H1 (cell line): Measurements from ENCODE around the gene DDX50.
A peak's percentile ranks its signal among the peaks of the same experiment; 100 is the strongest.

Experiments
- CREB1 ChIP-seq: IDR thresholded peaks from 2 replicates; pipeline ENCODE4 v1.6.1; 2012; ENCODE audit warnings: inconsistent platforms
- KDM1A ChIP-seq: fragments of 200-600, 300-600 bp; sonication (generic); IDR thresholded peaks from 2 replicates; pipeline ENCODE4 v1.7.1; 2016; ENCODE audit warnings: mild to moderate bottlenecking, low read length, borderline replicate concordance
- POLR2A ChIP-seq, 2 experiments: IDR thresholded peaks; 1 replicate in 1 of 2; 2 replicates in 1 of 2; pipeline ENCODE4 v1.6.1; 2011; ENCODE audit warnings: low read depth in 2 of 2, low read length in 2 of 2, mild to moderate bottlenecking in 2 of 2; ENCODE audit errors: control extremely low read depth in 1 of 2
- POLR2AphosphoS5 ChIP-seq: IDR thresholded peaks from 2 replicates; pipeline ENCODE4 v1.6.1; 2011; ENCODE audit warnings: low read depth, low read length
- RFX5 ChIP-seq: IDR thresholded peaks from 2 replicates; pipeline ENCODE4 v1.6.1; 2011; ENCODE audit warnings: low read depth, low read length, improper control_type of control experiment, borderline replicate concordance
- SIX5 ChIP-seq: IDR thresholded peaks from 2 replicates; pipeline ENCODE4 v1.6.1; 2011; ENCODE audit warnings: mild to moderate bottlenecking, low read depth, low read length
- TCF12 ChIP-seq: IDR thresholded peaks from 2 replicates; pipeline ENCODE4 v1.6.1; 2011; ENCODE audit warnings: low read depth, mild to moderate bottlenecking, low read length
- TF ChIP-seq, protein P1 (sequence below), 3 experiments: IDR thresholded peaks; 1 replicate in 2 of 3; 2 replicates in 1 of 3; pipeline versions ENCODE4 v1.5.1 to v1.6.1; 2011; ENCODE audit warnings: low read length in 3 of 3, mild to moderate bottlenecking in 3 of 3, inconsistent platforms in 2 of 3, low read depth in 1 of 3, moderate library complexity in 1 of 3; ENCODE audit not compliant: insufficient read depth in 1 of 3; ENCODE audit errors: control extremely low read depth in 1 of 3

GRCh38 chr10:68901105-68901927, at the start of gene DDX50:
- TF ChIP-seq SIX5 = no peak
- TF ChIP-seq CREB1 = peak; percentile 92
- no peak for TF ChIP-seq RFX5
- TF ChIP-seq, protein P1, sequence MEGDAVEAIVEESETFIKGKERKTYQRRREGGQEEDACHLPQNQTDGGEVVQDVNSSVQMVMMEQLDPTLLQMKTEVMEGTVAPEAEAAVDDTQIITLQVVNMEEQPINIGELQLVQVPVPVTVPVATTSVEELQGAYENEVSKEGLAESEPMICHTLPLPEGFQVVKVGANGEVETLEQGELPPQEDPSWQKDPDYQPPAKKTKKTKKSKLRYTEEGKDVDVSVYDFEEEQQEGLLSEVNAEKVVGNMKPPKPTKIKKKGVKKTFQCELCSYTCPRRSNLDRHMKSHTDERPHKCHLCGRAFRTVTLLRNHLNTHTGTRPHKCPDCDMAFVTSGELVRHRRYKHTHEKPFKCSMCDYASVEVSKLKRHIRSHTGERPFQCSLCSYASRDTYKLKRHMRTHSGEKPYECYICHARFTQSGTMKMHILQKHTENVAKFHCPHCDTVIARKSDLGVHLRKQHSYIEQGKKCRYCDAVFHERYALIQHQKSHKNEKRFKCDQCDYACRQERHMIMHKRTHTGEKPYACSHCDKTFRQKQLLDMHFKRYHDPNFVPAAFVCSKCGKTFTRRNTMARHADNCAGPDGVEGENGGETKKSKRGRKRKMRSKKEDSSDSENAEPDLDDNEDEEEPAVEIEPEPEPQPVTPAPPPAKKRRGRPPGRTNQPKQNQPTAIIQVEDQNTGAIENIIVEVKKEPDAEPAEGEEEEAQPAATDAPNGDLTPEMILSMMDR (IDR thresholded peaks at IDR 0.05; ENCODE audit: control extremely low read depth in 1 of 3, insufficient read depth in 1 of 3, low read depth in 1 of 3, low read length in 3 of 3) = peak in 1 of 3 experiments; percentile 13; a peak in 1 of 4 replicates
- peak; percentile 70 for TF ChIP-seq POLR2AphosphoS5
- peak in 1 of 2 experiments; percentile 93; a peak in 2 of 3 replicates for TF ChIP-seq POLR2A (IDR thresholded peaks at IDR 0.05; ENCODE audit: control extremely low read depth in 1 of 2, low read depth in 2 of 2, low read length in 2 of 2)
- no peak for TF ChIP-seq TCF12
- TF ChIP-seq KDM1A = no peak
